GM12891 (cell line): ENCODE measurements around the gene ARID3C.

Source experiments
- DNase-seq: peaks from one replicate; pipeline ENCODE4 v3.0.0; 2011; ENCODE audit warnings: low spot score; ENCODE audit not compliant: insufficient read length
- FAIRE-seq: peaks from 2 replicates; lab custom pipeline; 2011; peaks lifted over from hg19 to GRCh38; lab: Jason Lieb, UNC
- PAX5 ChIP-seq: IDR thresholded peaks from 2 replicates; pipeline ENCODE4 v1.6.1; 2011; ENCODE audit warnings: low read length, moderate library complexity, mild to moderate bottlenecking; ENCODE audit not compliant: insufficient read depth, severe bottlenecking
- POLR2A ChIP-seq: IDR thresholded peaks from 2 replicates; pipeline ENCODE4 v1.6.1; 2011; ENCODE audit warnings: low read depth, low read length, control low read depth
- POLR2AphosphoS5 ChIP-seq: IDR thresholded peaks from 2 replicates; pipeline ENCODE4 v1.6.1; 2011; ENCODE audit warnings: low read depth, low read length, control low read depth
- POU2F2 ChIP-seq: IDR thresholded peaks from 2 replicates; pipeline ENCODE4 v1.6.1; 2011; ENCODE audit warnings: low read depth, mild to moderate bottlenecking, control low read depth, low read length, moderate library complexity
- SPI1 ChIP-seq: IDR thresholded peaks from 2 replicates; pipeline ENCODE4 v1.6.1; 2011; ENCODE audit warnings: low read depth, low read length, control low read depth
- TAF1 ChIP-seq: IDR thresholded peaks from 2 replicates; pipeline ENCODE4 v1.6.1; 2011; ENCODE audit warnings: low read depth, low read length, control low read depth

The ARID3C gene

DNA sequence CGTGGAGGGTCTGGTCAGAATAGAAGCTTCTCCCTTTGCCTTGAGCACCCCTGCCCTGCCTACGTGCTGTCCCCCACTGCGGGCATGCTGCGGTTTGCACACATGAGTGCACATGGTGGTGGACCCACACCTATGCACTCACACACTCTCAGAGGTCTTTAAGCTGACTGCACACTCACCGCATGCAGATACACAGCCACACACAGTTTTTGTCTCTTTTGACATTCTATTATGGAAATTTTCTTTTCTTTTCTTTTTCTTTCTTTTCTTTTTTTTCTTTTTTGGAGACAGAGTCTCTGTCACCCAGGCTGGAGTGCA is 584 bp upstream of the ARID3C start:
- no peak for FAIRE-seq
- DNase-seq, result no peak
- TF ChIP-seq SPI1, result no peak
- TF ChIP-seq PAX5, result no peak
- no peak for TF ChIP-seq POLR2AphosphoS5

DNA sequence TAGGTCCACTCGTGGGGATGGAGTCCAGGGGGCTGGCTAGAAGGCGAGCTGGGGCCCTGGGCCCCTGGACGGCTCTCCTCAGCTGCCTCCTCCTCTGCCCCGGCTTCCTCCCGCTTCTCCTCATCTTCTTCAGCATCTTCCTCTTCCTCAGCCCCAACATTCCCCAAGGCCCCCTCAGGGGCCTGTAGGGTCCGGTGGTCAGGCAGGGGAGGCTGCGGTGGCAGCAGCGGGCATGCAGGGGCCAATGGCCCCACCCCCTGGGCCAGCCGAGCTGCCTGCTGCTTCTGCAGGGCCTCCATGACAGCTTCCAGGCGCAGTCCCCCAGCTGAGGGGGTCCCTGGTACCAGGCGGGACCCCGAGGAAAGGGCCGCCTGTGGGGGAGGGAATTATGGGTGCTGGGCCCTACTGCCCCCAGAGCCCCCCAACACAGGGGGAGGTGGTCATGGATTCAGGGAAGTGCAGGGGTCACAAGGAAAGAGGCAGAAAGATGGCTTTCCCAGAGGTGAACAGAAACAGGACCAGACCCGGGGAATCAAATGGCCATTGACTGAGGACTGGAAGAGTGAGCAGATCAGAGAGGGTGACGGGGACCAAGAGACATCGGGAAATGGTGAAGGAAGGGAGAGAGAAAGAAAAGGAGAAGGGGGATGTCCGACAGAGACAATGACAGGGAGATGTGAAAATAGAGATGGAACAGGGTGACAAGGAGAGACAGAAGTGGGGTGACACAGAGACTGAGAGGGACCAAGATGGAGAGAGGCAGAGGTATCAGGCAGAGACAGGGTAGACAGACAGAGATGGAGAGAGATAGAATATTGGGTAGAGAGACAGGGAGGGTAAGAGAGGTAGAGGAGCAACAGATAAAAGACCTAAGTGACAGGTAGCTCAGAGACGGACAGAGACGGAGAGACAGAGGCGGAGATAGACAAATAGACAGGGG is 880 bp downstream of the ARID3C start:
- FAIRE-seq, result no peak
- no peak for DNase-seq
- TF ChIP-seq TAF1, result no peak
- no peak for TF ChIP-seq POLR2AphosphoS5
- no peak for TF ChIP-seq POLR2A
- TF ChIP-seq SPI1, result no peak
- TF ChIP-seq PAX5, result no peak
- TF ChIP-seq POU2F2, result no peak

DNA sequence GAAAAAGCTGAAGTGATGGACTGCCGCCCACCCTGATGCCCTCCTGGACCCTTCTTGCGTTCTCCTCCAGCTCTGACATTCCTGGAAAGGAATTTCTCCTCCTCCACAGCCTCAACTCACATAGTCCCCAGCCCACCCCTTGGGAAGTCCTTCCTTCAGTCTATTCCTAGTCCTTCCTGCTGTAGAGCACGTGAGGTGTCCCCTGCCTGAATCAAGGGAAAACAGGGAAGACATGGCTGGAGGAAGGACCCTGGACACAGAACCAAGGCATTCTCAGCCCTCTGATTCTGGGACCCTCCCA is 3.7 kb downstream of the ARID3C start:
- TF ChIP-seq POLR2AphosphoS5 (no peak), POU2F2 (no peak), TAF1 (no peak), PAX5 (no peak), POLR2A (no peak), SPI1 (no peak)
- DNase-seq, result no peak
- no peak for FAIRE-seq

DNA sequence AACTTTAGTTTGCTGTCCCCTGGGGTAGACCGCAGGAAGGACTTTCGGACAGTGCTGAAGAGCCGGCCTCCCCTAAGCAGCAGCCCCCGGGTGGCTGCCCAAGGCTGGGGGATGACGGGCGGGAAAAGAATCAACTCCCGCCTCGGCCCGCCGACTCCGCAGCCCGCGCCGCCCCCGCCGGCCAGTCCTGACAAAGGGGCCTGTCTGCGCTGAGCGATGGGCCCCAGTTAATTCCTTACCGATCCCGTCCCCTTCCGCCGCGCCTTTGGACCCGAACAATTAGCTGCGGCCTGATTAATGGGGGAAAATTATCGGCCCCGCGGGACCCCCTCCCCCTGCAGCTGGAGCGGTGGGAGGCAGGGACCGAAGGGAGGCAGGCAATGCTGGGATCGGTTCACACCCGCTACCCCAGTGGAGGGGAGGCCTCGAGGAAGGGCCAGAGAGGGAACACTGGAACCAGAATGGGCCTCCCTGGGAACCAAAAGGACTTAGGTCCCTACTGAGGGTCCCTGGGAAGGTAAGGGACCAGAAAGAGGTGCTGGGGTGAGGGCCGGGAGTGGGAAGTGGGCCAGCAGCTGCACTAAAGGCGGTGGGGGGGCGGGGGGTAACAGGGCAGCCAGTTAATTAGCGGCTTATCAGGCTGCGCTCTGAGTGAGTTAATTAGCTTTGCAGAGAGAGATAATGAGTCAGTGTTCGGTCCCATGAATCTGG is 4.2 kb downstream of the ARID3C start:
- TF ChIP-seq PAX5, result no peak
- TF ChIP-seq POLR2A, result no peak
- TF ChIP-seq SPI1, result no peak
- no peak for TF ChIP-seq POU2F2
- no peak for TF ChIP-seq TAF1
- TF ChIP-seq POLR2AphosphoS5, result no peak
- FAIRE-seq, result no peak
- no peak for DNase-seq

DNA sequence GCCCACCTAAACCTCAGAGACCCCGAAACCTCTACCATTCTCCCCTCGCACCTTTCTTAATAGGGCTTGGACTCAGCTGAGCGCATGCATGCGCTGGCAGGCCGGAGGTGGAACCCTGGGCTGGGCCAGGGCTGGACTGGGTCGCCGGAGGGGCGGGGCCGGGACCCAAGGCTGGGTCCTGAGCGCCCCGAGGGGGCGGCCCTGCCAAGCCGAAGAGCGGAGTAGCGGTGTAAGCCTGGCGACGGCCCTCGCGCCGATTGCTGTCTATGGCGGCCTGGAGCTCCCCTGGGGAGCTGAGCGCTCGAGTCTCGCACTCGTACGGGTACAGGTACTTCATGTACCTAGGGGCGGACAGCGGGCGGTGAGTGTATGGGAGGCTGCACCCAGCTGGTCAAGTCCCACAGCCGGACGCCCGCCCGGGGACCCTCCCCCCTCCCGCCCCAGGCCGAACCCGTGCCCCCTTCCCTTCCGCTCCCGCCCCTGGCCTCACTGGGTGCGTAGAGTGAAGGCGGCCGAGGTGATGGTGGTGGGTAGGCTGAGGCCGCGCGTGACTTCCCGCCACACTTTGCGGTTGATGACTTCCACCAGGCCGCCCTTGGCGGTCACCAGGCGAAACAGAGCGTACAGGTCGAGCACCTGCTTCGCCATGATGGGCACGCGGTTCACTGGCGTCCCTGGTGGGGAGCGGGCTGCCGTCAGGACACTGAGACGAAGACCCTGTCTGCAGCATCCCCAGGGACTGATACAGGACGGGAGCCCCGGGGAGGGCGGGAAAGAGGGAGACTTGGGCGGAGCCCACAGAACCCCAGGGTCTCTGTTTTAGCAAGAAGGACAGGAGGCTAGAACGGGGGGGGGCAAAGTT is 5.3 kb downstream of the ARID3C start:
- TF ChIP-seq SPI1 (no peak), POU2F2 (no peak), TAF1 (no peak)
- DNase-seq (no peak), FAIRE-seq (no peak)

DNA sequence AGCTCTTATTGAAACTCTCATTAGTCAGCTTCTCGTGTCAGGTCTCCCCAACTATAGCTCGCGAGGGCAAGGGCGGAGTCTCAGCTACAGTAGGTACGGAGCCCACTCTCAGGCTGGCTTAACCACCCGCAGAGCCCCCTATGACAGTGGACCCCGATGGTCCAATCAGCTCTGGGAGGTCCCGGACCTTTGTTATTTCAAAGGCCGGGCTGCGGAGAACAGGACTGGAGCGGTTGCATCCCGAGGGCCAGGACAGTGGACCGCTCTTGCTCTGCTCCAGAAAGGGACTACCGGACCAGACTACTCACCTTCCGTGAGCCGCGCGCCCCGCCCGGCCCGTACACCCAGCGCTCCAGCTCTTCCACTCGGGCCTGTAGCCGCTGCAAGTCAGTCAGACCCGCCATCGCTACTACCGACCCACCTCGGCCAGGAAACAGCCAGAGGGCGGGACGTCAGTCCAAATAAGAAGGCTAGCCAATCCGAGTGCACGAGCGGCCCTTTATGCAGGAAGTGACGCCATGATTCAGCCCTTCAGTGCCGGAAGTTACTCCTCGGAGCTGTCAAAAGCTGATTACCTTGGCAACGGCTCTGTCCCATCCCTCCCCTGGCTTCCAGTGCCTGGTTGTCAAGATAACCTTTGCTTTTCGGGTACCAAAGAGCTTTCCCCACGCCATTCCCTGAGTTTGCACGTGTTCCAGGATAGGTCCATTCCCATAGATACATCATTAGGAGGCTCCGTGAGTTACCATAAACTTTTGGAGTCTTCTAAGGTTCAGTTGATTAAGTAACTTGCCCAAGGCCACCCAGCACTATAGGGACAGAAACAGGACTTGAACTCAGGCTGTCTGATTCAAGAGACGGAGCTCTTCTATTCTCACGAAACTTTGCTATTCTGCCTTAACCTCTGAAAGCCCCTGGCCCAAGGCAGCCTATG is 8.5 kb downstream of the ARID3C start, which contains the start of gene DCTN3:
Gene DCTN3 (minus strand): TSS at position 435 of the 934 bp plus-strand sequence. CDS start 31 bp downstream, at position 404.
- DNase-seq, result peak; percentile 97
- no peak; the same call in 1 of the 2 replicates for TF ChIP-seq TAF1
- TF ChIP-seq POU2F2, result peak; percentile 63; the same call in 1 of the 2 replicates
- peak; percentile 71 for TF ChIP-seq POLR2A
- no peak for TF ChIP-seq SPI1
- TF ChIP-seq PAX5, result no peak
- peak; percentile 64 for TF ChIP-seq POLR2AphosphoS5
- FAIRE-seq, result peak; percentile 98

DNA sequence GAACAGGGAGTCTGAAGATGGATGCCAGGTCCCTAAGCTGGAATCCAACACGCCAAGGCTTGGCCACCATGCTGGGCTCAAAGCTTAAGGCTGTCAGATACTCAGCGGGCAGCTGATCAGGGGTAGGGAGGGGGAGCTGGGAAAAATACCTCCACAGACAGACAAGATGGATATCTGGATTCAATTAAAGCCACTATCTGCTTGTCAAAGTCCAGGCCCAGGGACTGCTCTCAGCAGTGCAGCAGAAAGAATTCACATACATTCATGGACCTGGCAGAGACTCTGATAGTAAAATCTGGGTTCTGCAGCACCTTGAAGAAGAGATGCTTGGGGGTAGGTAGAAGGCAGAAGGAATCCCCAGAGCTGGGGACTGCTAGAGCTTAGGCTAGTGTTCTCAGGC is 13.7 kb downstream of the ARID3C start:
- TF ChIP-seq PAX5, result no peak
- TF ChIP-seq POLR2A, result no peak
- no peak for TF ChIP-seq SPI1
- TF ChIP-seq POU2F2, result no peak
- FAIRE-seq (no peak), DNase-seq (no peak)

DNA sequence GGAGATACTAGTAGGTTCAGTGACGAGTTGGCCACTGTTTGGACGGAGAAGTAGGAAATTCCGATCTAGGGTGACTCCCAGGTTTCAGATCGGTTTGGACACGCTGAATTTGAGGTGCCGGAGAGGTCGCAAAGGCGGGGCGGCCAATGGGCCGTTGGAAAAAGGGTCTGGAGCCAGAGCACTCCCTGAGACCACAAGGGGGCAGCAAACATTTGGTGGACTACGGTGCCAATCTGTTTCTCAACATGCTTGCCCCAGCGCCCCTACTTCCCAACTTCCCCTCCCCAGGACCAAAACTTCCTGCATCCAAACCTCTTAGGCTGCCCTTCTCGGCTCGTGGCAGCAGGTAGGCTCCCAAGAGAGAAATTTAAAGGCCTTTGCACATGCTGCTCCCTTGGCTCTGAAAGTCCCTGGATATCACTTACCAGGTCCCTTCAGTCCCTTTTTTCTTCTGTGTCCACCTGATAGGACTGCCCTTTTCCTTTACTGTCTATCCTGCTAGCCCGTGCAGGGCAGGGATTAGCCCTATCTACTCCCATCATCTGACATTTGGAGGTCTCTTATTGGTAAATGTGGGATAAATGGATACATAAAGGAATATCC is 16.0 kb downstream of the ARID3C start:
- FAIRE-seq (peak; percentile 52), DNase-seq (no peak)
- no peak for TF ChIP-seq POU2F2
- no peak for TF ChIP-seq PAX5
- TF ChIP-seq POLR2AphosphoS5, result no peak
- TF ChIP-seq POLR2A, result no peak
- TF ChIP-seq TAF1, result no peak
- TF ChIP-seq SPI1, result no peak
